Lower lobe of right lung (tissue), 2 donors: Measurements from ENCODE around the gene DCDC2. TPM values are rescaled to one million over a fixed set of nuclear protein-coding genes. Genes with fewer than 3 reads are reported as not detected.
"Not testable (repeated sequence)": the region's sequence is repeated elsewhere in the genome, so short reads cannot be mapped to it uniquely, and the experiment has no call there.

Experiments used
- ATAC-seq, 2 donors: fragments of 200-7000 bp; cut with Tn5 transposase; one replicate each; pipeline ENCODE4 v1.9.1; 2020 to 2022; ENCODE audit warnings: mild to moderate bottlenecking in 2 of 2, moderate library complexity in 2 of 2
- DNase-seq: peaks from one replicate; pipeline ENCODE4 v3.0.0-alpha.2; 2020
- H3K27ac ChIP-seq: fragments of 200-600 bp; one replicate; pipeline ENCODE4 v1.8.0; 2022
- H3K27me3 ChIP-seq: fragments of 200-600 bp; one replicate; pipeline ENCODE4 v1.8.0; 2022; ENCODE audit warnings: low read depth
- H3K36me3 ChIP-seq: fragments of 200-600 bp; one replicate; pipeline ENCODE4 v1.8.0; 2022; ENCODE audit warnings: mild to moderate bottlenecking
- H3K4me1 ChIP-seq: fragments of 200-600 bp; one replicate; pipeline ENCODE4 v1.8.0; 2022
- H3K4me3 ChIP-seq: fragments of 200-600 bp; one replicate; pipeline ENCODE4 v1.8.0; 2022; ENCODE audit warnings: mild to moderate bottlenecking
- H3K9me3 ChIP-seq: fragments of 200-600 bp; one replicate; pipeline ENCODE4 v1.8.0; 2022
- CTCF ChIP-seq: fragments of 200-600 bp; IDR thresholded peaks from one replicate; pipeline ENCODE4 v1.8.0; 2022; ENCODE audit warnings: antibody characterized with exemption, mild to moderate bottlenecking
- intact Hi-C: fragments of 100-400 bp; cut with DNase I; formaldehyde crosslinking; loops from one replicate; pipeline ENCODE4 v1.11.0; 2022
- total RNA-seq: library from RNA; stranded (reverse); fragmentation: NEBNext Ultra II Directional; extraction: Animal tissue kit (Norgen Biotek cat#: 25700); gene quantifications from one replicate; pipeline ENCODE4 v1.2.1, GENCODE V29; 2021
- donor health status: DM: no; HTN: yes; CAD: no; lungs with severe emphysema.

DCDC2 gene
- total RNA-seq, 1 donor from 2014 or later = 5.6 TPM

- intact Hi-C loops = no loop called here
- Histone ChIP-seq H3K27me3 (no peaks in the 10 kb centered on the region), H3K4me3 (no peak overlapping the region), H3K9me3 (no peaks in the 10 kb centered on the region), H3K36me3 (no peaks in the 10 kb centered on the region), H3K4me1 (no peaks in the 10 kb centered on the region), H3K27ac (no peak overlapping the region)
- ATAC-seq (no peak), DNase-seq (no peak)
- no peak for TF ChIP-seq CTCF
Observed at GRCh38 chr6:24253360-24253759, 104.5 kb downstream of the DCDC2 start.

GRCh38 chr6:24252280-24252679 is 105.6 kb downstream of the DCDC2 start:
- intact Hi-C loops = no loop called here

GRCh38 chr6:24251339-24251738 is 106.5 kb downstream of the DCDC2 start:
- Histone ChIP-seq H3K4me3 (no peak overlapping the region), H3K4me1 (no peaks in the 10 kb centered on the region), H3K27me3 (no peaks in the 10 kb centered on the region), H3K27ac (no peak overlapping the region), H3K36me3 (no peaks in the 10 kb centered on the region), H3K9me3 (no peaks in the 10 kb centered on the region)
- intact Hi-C loops = no loop called here
- no peak for TF ChIP-seq CTCF
- ATAC-seq (no peak), DNase-seq (no peak)

More at GRCh38 chr6:24252280-24252679, 105.6 kb downstream of the DCDC2 start:
- no peaks in the 10 kb centered on the region for H3K4me1 ChIP-seq
- H3K4me3 ChIP-seq = no peak overlapping the region
- no peak for TF ChIP-seq CTCF
- H3K27ac ChIP-seq = no peak overlapping the region
- ATAC-seq (no peak), DNase-seq (no peak)
- H3K36me3 ChIP-seq = no peaks in the 10 kb centered on the region
- H3K9me3 ChIP-seq = no peaks in the 10 kb centered on the region
- no peaks in the 10 kb centered on the region for H3K27me3 ChIP-seq

GRCh38 chr6:24249926-24250325 is 107.9 kb downstream of the DCDC2 start:
- no peak for TF ChIP-seq CTCF
- intact Hi-C loops = no loop called here

GRCh38 chr6:24245275-24245674 is 112.6 kb downstream of the DCDC2 start:
- Histone ChIP-seq H3K4me1 (no peaks in the 10 kb centered on the region), H3K27ac (no peak overlapping the region), H3K9me3 (no peaks in the 10 kb centered on the region), H3K4me3 (no peak overlapping the region), H3K36me3 (no peaks in the 10 kb centered on the region), H3K27me3 (no peaks in the 10 kb centered on the region)
- no peak for TF ChIP-seq CTCF
- ATAC-seq (no peak), DNase-seq (no peak)
- intact Hi-C loops = no loop called here

More at GRCh38 chr6:24249926-24250325, 107.9 kb downstream of the DCDC2 start:
- no peaks in the 10 kb centered on the region for H3K27me3 ChIP-seq
- H3K4me3 ChIP-seq = no peak overlapping the region
- no peaks in the 10 kb centered on the region for H3K4me1 ChIP-seq
- H3K36me3 ChIP-seq = no peaks in the 10 kb centered on the region
- H3K27ac ChIP-seq = no peak overlapping the region
- no peak for ATAC-seq
- no peaks in the 10 kb centered on the region for H3K9me3 ChIP-seq
- DNase-seq = no peak

GRCh38 chr6:24242924-24243323 is 114.9 kb downstream of the DCDC2 start:
- H3K36me3 ChIP-seq = no peaks in the 10 kb centered on the region
- intact Hi-C loops = no loop called here
- H3K9me3 ChIP-seq = no peaks in the 10 kb centered on the region
- H3K27me3 ChIP-seq = no peaks in the 10 kb centered on the region
- DNase-seq (no peak), ATAC-seq (no peak)
- no peak overlapping the region for H3K4me3 ChIP-seq
- H3K4me1 ChIP-seq = no peaks in the 10 kb centered on the region
- no peak overlapping the region for H3K27ac ChIP-seq
- TF ChIP-seq CTCF = no peak

GRCh38 chr6:24241779-24242178 is 116.1 kb downstream of the DCDC2 start:
- DNase-seq, H3K9me3 ChIP-seq, H3K27ac ChIP-seq, H3K4me1 ChIP-seq, H3K36me3 ChIP-seq, intact Hi-C loops, ATAC-seq, H3K4me3 ChIP-seq, H3K27me3 ChIP-seq: not testable (repeated sequence)
